ENCODE measurements around the gene DRC3.

DRC3 gene

DNA sequence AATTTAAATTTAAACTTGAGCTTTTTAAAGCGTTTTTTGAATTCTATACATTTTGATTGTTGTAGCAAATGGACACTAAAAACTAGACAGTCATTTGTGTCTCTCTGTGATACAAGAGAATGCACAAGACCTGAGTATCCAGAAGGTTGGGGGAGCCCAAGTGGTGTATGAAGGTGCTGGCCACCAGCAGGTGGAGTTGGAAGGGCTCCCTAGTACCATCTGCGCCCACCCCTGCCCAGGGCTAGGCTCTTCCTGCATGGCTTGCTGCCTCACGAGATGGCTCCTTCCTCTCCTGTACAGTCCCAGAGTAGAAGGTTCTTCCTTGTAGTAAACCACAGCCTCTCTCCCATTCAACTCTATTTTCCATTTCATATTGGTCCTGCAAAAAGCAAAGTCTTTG is 83.6 kb downstream of the DRC3 start:
- DNase-seq = no peak

- DNase-seq = no peak
Observed at GRCh38 chr17:18059283-18059682, 86.6 kb downstream of the DRC3 start.

- no peak for DNase-seq
Observed at GRCh38 chr17:18064053-18064452, 91.4 kb downstream of the DRC3 start.

DNA sequence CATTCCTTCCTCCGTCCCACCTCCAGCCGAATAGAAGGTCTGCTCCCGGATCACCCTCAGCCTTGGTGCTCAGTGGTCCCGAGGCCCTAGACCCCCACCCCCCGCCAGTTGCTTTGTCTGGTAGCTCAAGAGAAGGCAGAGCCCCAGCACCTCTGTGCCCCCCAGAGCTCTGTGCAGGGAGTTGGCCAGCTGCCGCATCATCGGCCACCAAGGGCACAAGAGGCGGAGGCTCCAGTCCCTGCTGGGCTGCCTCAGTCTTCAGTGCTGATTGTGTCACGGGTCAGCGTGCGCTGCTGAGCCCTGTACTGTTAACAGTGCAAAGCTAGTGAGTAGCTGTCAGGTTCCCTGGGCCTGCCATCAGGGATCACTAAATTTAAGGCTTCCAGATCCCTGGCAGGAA is 92.9 kb downstream of the DRC3 start:
- no peak for DNase-seq
